Psoas muscle (tissue), 8 donors: Measurements from ENCODE around the gene JPT2. TPM values are rescaled to one million over a fixed set of nuclear protein-coding genes. Genes with fewer than 3 reads are reported as not detected.

Experiments used
- ATAC-seq, 4 donors: fragments of 200-7000 bp; cut with Tn5 transposase; one replicate each; pipeline ENCODE4 v1.9.1; 2020; ENCODE audit warnings: moderate library complexity in 3 of 4, mild to moderate bottlenecking in 2 of 4
- DNase-seq, 2 donors: peaks; one replicate each; pipeline ENCODE4 v3.0.0-alpha.2; 2020
- H3K27ac ChIP-seq: fragments of 200-600 bp; one replicate; pipeline ENCODE4 v1.8.0; 2022
- H3K27me3 ChIP-seq, 3 donors: fragments of 200-600 bp in 1 of 3; one replicate each; pipeline versions ENCODE4 v1.6.1 to v1.8.0; 2013 to 2022; ENCODE audit warnings: low read length in 2 of 3, mild to moderate bottlenecking in 2 of 3, moderate library complexity in 1 of 3; ENCODE audit not compliant: insufficient read depth in 3 of 3
- H3K36me3 ChIP-seq, 2 donors: fragments of 200-600 bp in 1 of 2; one replicate each; pipeline versions ENCODE4 v1.6.1 to v1.8.0; 2013 to 2022; ENCODE audit warnings: low read depth in 1 of 2, mild to moderate bottlenecking in 1 of 2, moderate library complexity in 1 of 2; ENCODE audit not compliant: insufficient read depth in 1 of 2
- H3K4me1 ChIP-seq: fragments of 200-600 bp; one replicate; pipeline ENCODE4 v1.8.0; 2022
- H3K4me3 ChIP-seq: fragments of 200-600 bp; one replicate; pipeline ENCODE4 v1.8.0; 2022; ENCODE audit warnings: mild to moderate bottlenecking
- H3K9me3 ChIP-seq: fragments of 200-600 bp; one replicate; pipeline ENCODE4 v1.8.0; 2022
- CTCF ChIP-seq: fragments of 200-600 bp; IDR thresholded peaks from one replicate; pipeline ENCODE4 v1.8.0; 2022; ENCODE audit warnings: antibody characterized with exemption
- WGBS, 3 donors: extraction: QIAGEN DNeasy Blood & Tissue Kit; methylation state at CpG; one replicate each; pipeline versions ENCODE4 v1.1.6 to v1.1.7; 2013; 5-methylcytosine and 5-hydroxymethylcytosine counted together
- intact Hi-C, 2 donors: fragments of 100-400 bp; cut with DNase I; formaldehyde crosslinking; loops; one replicate each; pipeline versions ENCODE4 v1.11.0 to v1.14.2; 2022
- polyA plus RNA-seq, 3 donors: library from polyadenylated mRNA; stranded (reverse); fragments of 200-250 nt; gene quantifications; one replicate each; pipeline ENCODE4 v1.2.3, GENCODE V29; 2013
- total RNA-seq, 4 donors: library from RNA; stranded (reverse); fragmentation: NEBNext Ultra II Directional in 2 of 4; extraction: Animal tissue kit (Norgen Biotek cat#: 25700) in 2 of 4; gene quantifications; one replicate each; pipeline versions ENCODE4 v1.2.1 to v1.2.4, GENCODE V29; 2021 to 2023
- donor health status: healthy with polysubstance abuse.
- donor health status: DM: no; HTN: no; CAD: no; lungs with moderate emphysema.
- donor health status: Bipolar disorder and iron deficiency.
- donor health status: healthy.
- donor health status: DM: yes; HTN: yes; CAD: no.
- donor health status: DM: no; HTN: no; CAD: no.
- donor health status: DM: no; HTN: no; CAD: no.
- donor health status: DM: yes; HTN: yes; CAD: no.

The JPT2 gene
- total and polyA plus RNA-seq, 7 donors, result 14.4 to 30.6 (median 24.1) TPM

DNA sequence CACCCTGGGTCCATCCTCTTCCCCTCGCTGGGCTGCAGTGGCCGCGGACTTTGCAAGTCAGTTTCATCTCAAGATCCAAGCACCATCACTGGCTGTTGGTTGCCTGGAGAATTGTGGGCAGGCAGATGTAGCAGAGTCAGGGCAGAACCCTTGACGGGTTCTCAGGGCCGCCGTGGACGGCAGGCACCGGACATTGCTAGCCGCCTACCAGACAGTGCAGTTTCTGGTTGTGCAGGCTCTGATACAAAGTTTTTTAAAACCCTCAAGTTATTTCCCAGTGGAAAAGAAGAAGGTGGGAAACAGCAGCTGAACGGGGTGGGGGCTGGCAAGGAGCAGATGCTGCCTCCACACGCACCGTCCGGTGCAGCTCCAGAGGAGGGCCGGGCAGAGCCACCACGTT lies 31.3 kb downstream of the JPT2 start:
- intact Hi-C loops, result loop anchor here (5.0 to 10.0 kb wide), 4 partner anchors 63 to 332 kb away; partner anchors contain the start of genes CRAMP1 (in 2 of the 2), IFT140 (in 2 of the 2), EME2 (in 1 of the 2) and MRPS34 (in 1 of the 2)
- WGBS, 3 donors, result 75 to 78% (median 76%) methylated on average over 15 of the region's 15 CpGs

GRCh38 chr16:1710811-1711507 lies 32.9 kb downstream of the JPT2 start:
- Histone ChIP-seq H3K36me3 (no peaks in the 10 kb centered on the region), H3K27ac (no peak overlapping the region), H3K4me1 (peaks cover 31% of the 10 kb centered on the region), H3K27me3 (no peaks in the 10 kb centered on the region), H3K9me3 (no peaks in the 10 kb centered on the region), H3K4me3 (no peak overlapping the region)
- DNase-seq (no peak), ATAC-seq (no peak)
- 83 to 87% (median 83%) methylated on average over 17 of the region's 17 CpGs for WGBS, 3 donors
- TF ChIP-seq CTCF, result no peak
- intact Hi-C loops, result no loop called here

More for the DNA sequence above, 31.3 kb downstream of the JPT2 start:
- DNase-seq (no peak), ATAC-seq (no peak)
- Histone ChIP-seq H3K36me3 (no peaks in the 10 kb centered on the region), H3K4me1 (peaks cover 29% of the 10 kb centered on the region), H3K4me3 (no peak overlapping the region), H3K27me3 (no peaks in the 10 kb centered on the region), H3K27ac (no peak overlapping the region), H3K9me3 (no peaks in the 10 kb centered on the region)
- no peak for TF ChIP-seq CTCF

- Histone ChIP-seq H3K36me3 (no peaks in the 10 kb centered on the region), H3K9me3 (no peaks in the 10 kb centered on the region), H3K27me3 (no peaks in the 10 kb centered on the region), H3K4me3 (no peak overlapping the region), H3K4me1 (peaks cover 25% of the 10 kb centered on the region), H3K27ac (no peak overlapping the region)
- ATAC-seq (no peak), DNase-seq (no peak)
- WGBS, 3 donors, result 71 to 75% (median 75%) methylated on average over 14 of the region's 14 CpGs
- intact Hi-C loops, result no loop called here
- no peak for TF ChIP-seq CTCF
Measured at GRCh38 chr16:1712791-1713261, 34.7 kb downstream of the JPT2 start.

DNA sequence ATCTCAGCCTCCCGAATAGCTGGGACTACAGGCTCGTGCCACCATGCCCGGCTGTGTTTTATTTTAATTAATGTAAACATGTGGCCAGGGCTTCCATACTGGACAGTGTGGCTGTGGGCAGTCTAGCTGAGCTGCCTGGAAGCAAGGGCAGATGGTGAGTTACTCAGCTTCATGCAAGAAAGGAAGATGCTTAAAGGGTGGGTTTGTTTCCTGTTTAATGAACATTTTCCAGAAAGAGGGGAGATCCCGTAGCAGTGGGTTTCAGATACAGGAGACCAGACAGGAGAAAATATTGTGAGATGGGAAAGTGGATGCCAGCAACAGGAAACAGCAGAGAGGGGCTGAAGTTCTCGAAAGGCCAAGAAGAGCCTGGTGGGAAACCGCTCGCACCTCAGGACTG lies 35.3 kb downstream of the JPT2 start:
- H3K27ac ChIP-seq, result no peak overlapping the region

More for the DNA sequence above, 35.3 kb downstream of the JPT2 start:
- DNase-seq (peak in 1 of 2 donors; percentile 12), ATAC-seq (no peak)
- Histone ChIP-seq H3K36me3 (no peaks in the 10 kb centered on the region), H3K4me1 (peaks cover 20% of the 10 kb centered on the region), H3K27me3 (no peaks in the 10 kb centered on the region), H3K9me3 (no peaks in the 10 kb centered on the region), H3K4me3 (no peak overlapping the region)
- 76 to 83% (median 82%) methylated on average over 7 of the region's 7 CpGs for WGBS, 3 donors
- no peak for TF ChIP-seq CTCF
- intact Hi-C loops, result no loop called here
